GM19463 (cell line): Measurements from ENCODE around the gene ATAT1.
A peak's percentile ranks its signal among the peaks of the same experiment; 100 is the strongest.
"Not testable (repeated sequence)": the region's sequence is repeated elsewhere in the genome, so short reads cannot be mapped to it uniquely, and the experiment has no call there.

ENCODE experiments used
- ATAC-seq: cut with Tn5 transposase; IDR thresholded peaks from one replicate; pipeline ENCODE4 v1.9.1; 2021; ENCODE audit warnings: mild to moderate bottlenecking, moderate library complexity; ENCODE audit not compliant: unreplicated experiment

Gene ATAT1

DNA sequence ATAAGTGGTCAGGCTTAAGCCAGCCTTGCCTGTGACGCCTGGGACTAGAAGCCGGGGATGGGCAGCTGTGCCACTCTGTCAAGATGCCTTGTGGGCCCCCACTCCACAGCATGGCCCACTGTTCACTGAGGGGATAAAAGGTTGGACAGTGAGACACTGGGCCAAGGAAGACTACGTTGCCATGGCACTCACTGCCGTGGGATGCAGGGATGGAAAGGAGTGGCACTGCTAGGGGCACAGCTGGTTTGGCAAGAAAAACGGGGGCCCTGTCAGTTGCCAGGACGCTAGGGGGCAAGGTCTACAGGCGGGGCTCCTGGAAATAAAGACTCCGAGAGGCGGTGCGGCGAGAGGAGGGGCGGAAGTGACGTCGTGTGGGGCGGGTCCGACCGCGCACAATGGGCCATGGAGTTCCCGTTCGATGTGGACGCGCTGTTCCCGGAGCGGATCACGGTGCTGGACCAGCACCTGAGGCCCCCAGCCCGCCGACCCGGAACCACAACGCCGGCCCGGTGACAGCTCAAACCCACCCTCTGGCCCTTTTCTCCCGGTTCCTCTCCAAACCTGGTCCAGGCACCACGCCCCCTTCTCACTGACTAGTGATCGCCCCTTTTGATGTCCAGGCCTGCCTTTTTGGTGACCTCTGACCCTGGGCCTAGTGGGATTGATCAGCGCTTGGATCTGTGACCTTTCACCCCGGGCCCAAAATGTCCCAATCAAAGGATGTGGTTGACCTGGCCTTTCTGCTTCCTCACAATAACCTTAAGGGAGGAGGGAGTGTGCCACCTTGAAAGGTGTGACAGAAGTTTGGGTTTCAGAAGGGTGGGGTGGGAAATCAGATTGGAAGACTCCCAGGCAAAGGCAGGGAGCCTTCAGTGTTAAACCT, at the start of gene ATAT1:
TSS of gene ATAT1 (plus strand) at position 391 of the 883 bp plus-strand sequence.
- peak; percentile 90 for ATAC-seq

DNA sequence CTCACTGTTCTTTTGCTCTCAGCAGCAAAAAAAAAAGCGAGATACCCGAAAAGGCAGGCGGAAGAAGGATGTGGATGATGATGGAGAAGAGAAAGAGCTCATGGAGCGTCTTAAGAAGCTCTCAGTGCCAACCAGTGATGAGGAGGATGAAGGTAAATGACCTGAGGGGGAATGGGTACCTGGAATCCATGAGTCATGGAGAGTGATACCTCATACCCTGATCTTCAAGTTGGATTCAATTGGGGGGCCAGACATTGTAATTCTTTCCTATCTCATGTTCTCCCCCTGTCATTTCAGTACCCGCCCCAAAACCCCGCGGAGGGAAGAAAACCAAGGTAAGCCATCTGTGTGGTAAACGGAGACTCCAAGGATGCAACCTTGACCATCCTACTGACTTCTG, 48.6 kb upstream of the ATAT1 start:
- ATAC-seq, result no peak

DNA sequence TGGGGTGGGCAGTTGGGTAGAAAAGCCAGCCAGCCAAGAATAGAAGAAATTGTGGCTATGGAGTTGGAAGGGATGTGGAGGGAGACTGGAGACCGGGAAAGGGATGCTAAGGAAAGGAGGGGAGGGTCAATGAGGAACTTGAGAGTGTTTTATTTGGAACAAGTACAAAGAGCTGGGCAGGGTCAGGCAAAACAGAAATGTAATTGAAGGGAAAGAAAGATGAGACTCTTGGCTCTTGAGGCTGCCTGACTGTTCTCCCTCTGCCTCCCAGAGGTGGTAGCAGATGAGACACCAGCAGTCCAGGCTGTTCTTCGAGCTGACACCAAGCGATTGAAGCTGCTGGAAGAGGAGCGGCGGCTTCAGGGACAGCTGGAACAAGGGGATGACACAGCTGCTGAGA, 42.8 kb upstream of the ATAT1 start:
- no peak for ATAC-seq

DNA sequence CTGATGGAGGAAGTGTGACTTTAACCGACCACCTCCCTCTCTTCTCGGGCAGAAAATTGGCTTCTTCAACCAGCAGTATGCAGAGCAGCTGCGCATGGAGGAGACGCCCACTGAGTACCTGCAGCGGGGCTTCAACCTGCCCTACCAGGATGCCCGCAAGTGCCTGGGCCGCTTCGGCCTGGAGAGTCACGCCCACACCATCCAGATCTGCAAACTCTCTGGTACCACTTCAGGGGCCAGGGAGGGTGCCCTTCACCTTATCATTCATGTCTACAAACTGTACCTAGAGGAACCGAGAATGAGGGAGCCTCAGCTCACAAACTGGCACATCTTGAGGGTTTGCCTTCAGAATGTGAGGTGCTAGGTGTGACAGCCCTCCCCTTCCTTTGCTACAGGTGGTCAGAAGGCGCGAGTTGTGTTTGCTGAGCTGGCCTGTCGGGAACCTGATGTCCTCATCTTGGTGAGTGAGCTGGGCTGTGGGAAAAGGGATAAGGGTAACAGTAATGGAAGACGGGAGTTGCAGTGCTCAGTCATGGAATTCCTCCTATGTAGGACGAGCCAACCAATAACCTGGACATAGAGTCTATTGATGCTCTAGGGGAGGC, 36.8 kb upstream of the ATAT1 start:
- ATAC-seq, result no peak

DNA sequence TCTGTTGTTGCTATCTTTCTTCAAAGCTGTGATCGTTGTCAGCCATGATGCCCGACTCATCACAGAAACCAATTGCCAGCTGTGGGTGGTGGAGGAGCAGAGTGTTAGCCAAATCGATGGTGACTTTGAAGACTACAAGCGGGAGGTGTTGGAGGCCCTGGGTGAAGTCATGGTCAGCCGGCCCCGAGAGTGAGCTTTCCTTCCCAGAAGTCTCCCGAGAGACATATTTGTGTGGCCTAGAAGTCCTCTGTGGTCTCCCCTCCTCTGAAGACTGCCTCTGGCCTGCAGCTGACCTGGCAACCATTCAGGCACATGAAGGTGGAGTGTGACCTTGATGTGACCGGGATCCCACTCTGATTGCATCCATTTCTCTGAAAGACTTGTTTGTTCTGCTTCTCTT, 36.2 kb upstream of the ATAT1 start:
- ATAC-seq, result no peak

DNA sequence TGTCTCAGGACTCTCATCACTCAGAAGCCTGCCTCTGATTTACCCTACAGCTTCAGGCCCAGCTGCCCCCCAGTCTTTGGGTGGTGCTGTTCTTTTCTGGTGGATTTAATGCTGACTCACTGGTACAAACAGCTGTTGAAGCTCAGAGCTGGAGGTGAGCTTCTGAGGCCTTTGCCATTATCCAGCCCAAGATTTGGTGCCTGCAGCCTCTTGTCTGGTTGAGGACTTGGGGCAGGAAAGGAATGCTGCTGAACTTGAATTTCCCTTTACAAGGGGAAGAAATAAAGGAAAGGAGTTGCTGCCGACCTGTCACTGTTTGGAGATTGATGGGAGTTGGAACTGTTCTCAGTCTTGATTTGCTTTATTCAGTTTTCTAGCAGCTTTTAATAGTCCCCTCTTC, 35.7 kb upstream of the ATAT1 start:
- ATAC-seq, result no peak

DNA sequence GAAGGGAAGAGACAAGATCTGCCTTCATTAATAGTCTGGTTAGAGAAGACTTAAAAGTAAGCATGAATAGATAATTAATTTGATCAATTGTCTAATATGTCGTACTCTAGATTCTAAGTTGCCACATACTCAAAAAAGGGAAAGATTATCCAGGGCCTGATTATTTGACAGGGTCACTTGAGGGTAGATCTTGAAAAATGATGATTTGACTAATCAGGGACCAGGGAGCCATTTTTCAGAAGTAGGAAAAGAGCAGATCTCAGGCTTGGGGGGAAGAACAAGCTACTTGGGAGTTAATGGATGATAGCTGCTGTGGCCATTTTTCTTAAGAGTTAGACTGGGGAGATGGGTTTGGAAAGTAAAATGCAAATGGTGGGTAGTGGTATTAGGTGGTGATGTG, 34.4 kb upstream of the ATAT1 start:
- no peak for ATAC-seq

DNA sequence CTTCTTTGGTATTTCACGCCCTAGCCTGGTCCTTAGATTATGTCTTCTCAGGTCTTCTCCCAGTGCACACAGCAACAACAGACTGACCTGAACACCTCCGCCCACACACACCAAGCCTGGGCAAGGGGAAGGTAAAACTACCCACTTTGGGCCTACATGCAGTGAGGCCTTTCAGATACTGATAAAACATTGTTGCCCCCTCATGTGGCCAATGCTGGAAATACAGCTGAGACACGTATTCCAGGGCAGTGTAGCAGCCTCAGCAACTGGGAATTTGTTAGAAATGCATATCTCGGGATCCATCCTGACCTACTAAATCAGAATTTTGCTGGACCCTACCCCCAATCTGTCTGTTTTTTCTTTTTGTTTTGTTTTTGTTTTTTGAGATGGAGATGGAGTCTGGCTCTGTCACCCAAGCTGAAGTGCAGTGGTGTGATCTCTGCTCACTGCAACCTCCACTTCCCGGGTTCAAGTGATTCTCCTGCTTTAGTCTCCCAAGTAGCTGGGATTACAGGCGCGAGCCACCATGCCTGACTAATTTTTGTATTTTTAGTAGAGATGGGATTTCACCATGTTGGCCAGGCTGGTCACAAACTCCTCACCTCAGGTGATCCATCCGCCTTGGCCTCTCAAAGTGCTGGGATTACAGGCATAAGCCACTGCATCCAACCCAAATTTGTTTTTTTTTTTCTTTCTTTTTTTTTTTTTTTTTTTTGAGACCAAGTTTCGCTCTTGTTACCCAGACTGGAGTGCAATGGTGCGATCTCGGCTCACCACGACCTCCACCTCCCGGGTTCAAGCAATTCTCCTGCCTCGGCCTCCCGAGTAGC, 29.1 kb upstream of the ATAT1 start:
- not testable (repeated sequence) for ATAC-seq

DNA sequence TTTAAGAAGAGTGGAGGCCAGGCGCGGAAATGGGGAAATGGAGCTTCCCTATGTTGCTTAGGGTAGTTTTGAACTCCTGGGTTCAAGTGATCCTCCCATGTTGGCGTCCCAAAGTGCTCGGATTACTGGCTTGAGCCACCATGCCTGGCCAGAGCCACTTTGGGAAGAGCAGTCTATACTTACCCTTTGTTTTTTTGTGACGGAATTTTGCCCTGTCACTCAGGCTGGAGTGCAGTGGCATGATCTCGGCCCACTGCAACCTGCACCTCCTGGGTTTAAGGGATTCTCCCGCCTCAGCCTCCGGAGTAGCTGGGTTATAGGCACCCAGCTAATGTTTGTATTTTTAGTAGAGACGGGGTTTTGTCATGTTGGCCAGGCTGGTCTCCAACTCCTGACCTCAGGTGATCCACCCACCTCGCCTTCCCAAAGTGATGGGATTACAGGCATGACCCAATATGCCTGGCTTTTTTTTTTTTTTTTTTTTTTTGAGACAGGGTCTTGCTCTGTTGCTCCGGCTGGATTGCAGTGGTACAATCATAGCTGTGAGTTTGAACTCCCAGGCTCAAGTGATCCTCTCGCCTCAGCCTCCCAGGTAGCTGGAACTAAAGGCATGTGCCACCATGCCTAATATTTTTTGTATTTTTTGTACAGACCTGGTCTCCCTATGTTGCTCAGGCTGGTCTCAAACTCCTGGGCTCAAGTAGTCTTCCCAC, 27.6 kb upstream of the ATAT1 start:
- ATAC-seq, result no peak

DNA sequence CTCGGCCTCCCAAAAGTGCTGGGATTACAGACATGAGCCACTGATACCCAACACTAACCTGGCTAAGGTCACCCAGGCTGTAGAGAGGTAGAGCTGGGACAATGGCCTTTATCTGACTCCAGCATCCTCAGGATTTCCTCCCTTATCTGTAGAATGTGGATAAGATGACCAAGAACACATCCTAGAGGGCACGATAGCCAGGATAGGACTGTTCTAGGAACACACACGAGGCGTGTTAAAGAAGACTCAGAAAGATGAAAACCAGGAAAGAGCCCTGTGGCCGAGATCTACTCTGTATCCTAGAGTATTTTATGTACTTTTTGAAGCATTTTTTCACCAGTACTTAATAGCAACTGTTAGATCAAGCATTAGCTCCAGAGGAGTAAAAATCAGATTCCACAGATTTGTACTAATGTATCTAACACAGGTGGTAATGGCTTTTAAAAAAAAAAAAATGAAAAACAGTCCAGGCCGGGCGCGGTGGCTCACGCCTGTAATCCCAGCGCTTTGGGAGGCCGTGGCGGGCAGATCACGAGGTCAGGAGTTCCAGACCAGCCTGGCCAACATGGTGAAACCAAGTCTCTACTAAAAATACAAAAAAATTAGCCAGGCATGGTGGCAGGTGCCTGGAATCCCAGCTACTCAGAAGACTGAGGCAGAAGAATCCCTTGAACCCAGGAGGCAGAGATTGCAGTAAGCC, 26.9 kb upstream of the ATAT1 start:
- ATAC-seq, result no peak

DNA sequence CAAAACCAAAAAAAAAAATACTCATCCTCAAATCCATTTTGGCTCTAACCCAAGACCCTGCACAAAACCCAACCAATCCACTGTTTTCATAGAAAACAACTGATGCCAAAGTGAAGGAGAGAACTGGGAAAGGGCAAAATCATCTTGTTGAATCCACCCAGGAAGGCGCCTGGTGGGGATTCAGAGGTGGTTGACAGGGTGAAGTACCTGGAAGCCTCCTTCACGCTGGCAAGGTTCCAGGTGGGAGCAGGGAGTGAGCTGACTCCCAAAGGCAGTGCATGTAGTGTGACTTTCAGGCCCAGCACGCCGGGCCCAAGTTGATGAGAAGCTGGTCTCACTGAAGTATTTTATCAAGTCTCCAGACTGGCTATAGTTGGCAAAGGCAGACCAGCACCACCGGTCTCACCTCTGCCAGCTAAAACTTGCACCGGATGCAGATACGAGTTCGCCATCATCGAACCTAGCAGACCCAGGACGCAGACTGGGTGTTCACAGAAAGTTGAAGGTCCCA, 26.2 kb upstream of the ATAT1 start:
- no peak for ATAC-seq

DNA sequence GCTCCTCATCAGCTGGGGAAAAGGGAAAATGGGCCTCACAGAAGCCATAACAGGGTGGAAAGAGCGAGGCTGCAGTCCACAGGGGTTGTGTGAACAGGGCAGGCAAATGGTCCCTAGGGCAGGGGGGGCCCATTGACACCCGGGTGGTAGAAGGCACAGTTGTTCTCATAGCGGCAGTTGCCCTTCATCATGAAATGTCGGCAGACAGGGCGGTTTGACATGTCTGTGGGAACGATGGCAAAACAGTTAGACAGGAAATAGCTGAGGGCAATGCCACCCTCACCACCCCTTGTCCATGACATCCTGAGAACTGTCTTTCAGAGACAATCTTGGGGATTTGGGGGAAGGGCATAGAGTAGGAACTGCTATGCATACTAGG, 25.2 kb upstream of the ATAT1 start:
- ATAC-seq, result no peak

DNA sequence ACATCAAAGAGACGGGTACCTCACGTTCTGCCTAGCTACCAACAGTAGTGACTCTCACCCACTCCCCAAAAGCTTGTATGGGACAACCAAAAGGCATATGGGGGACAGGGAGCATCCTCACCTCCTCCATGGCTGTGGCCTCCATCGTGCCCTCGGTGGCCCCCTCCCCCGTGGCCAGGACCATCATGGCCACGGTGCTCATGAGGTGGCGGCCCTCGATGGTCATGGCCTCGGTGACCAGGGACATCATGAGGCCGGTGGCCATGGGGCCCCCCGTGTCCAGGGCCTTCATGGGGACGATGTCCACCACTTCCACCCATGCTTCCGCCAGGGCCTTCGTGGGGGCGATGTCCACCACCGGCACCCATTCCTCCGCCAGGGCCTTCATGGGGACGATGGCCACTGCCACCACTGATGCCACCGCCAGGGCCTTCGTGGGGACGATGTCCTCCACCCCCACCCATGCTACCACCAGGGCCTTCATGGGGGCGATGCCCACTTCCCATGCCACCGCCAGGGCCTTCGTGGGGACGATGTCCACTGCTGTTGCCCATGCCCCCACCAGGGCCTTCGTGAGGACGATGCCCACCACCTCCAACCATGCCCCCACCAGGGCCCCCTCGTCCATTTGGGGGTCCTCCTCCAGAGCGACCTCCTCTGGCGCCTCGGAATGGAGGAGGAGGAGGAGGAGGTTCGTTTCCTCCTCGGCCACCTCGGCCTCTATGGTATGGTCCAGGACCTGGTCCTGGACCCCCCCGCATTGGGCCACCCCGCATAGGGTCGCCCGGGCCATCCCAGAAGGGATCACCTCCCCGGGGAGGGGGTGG, 24.6 kb upstream of the ATAT1 start:
- ATAC-seq, result no peak

DNA sequence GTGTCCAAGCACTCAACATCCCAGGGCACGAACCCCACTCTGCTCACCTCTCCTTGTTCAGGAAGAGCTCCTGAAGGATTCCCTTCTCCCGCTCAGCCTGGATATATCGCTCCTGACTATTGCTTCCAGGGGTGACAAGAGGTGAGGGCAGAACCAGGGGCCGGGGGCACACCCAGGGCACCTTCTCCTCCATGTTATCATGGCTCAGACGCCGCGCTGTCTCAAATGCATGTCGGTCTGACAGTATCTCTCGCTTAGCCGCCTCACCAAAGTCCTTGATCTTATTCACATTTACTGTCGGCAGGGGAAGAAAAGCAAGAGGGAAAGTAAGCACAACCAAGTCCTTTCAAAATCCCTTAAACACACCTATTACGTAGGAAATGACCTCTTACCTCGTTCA, 22.7 kb upstream of the ATAT1 start:
- ATAC-seq, result no peak

DNA sequence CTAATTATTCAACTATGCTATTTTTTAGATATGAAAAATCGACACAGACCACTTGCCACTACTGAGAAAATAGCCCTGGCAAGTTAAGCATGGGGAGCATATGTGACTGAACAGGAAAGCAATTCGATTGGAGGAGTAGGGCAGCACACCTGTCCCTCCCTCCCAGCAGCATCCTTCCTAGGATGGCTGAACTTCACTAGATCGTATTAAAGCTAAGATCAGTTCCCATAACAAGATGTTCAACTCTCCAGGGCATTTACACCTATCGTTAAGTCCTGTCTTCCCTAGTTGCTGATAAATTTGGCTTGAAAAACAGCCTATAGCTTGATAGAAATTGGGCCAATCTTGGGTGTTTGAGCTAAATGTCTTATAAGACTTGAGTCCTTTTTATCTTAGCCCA, 16.6 kb upstream of the ATAT1 start:
- no peak for ATAC-seq

DNA sequence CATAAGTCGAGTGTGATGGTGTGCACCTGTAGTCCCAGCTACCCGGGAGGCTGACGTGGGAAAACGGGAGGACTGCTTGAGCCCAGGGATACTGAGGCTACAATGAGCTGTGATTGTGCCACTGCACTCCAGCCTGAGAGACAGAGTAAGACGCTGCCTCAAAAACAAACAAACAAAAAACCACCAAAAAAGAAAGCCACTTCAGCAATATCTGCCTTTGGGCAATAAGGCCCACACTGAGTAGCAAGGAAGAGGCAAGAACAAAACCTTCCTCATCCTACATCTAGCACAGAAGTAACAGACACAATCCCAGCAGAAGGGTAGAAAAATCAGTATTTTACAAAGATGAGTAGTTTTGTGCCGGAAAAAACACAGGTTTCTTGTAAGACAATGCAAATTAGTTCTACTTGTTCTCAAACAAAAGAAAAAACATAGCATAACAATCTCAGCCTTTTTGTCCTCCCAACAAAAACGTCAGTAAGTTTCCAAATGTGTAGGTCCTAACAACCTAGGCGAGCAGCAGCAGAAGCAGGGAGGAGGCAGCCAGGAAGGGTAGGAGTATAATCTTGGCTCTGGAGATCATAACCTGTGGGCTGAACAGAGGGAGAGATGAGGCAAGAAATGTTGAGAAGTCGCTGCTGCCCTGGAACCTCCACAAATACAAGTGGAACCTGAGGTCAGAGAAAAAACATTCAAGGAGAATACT, 15.4 kb upstream of the ATAT1 start:
- no peak for ATAC-seq

DNA sequence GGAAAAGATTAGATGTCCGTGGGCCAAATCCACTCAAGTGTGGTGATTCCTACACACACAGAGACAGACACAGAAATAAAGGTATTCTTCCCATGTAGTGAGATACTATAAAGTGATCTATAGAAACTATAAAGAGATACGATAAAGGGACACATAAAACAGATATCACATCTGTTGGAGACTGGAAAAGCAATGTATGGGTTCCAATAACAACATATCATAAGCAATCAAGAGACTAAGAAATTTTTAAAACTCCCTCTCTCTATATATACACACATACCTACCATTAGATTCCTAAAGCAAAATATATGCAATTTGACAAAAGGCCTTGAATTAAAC, 14.8 kb upstream of the ATAT1 start:
- no peak for ATAC-seq

DNA sequence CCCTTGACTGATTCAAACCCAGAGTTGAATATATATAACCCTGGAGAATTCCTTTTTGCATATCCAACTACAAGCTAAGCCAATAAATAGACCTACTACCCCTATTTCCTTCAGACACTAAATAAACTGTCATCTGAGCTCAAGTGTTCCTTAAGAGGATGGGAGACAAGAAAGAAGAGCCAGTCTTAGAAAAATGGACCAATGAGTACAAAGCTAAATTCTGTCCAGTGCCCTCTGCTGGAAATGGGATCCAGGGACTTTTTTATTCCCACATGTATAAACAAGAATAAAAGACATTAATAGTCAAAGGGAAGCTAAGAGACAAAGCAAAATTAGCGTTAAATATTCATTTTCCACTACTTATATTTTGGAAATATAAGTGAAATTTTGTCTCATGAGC, 14.5 kb upstream of the ATAT1 start:
- ATAC-seq, result no peak

DNA sequence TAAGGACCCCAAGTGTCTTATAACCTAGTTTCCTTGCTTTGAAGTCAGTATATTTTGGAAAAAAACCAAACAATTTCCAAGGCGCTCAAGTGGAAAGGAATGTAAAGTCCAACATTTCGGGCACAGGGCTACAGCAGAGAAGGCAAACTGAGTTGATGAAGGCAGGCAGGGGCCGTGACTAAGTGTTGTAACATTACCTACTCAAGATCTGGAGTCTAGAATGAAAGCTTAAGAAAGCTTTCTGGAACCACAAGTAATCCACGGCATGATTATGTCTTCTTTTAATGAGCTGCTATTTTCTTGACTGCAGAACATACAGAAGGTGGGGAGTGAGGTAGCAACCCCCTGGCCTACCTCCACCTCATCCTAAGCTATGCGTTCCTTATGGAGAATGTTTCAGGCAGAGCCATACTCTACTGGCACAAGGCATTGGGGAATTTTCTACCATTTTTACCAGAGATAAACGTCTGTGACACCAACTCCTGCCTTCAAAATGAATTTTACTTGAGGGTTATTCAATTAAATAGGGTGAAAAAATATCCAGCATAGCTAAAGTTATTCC, 13.9 kb upstream of the ATAT1 start:
- ATAC-seq, result no peak
